Activated CD4-positive, CD25-positive, alpha-beta regulatory T cell treated with anti-CD3 and anti-CD28 coated beads, Interleukin-2, amount 50 U/mL, for 24 hours (primary cell): ENCODE results near the gene MAML2.

Experiments
- ATAC-seq, 2 donors: fragments of 150-1000 bp; cut with Tn5 transposase; one replicate each; pipeline ENCODE4 v1.10.0; 2021; ENCODE audit warnings: mild to moderate bottlenecking in 1 of 2, moderate library complexity in 1 of 2

The MAML2 gene

DNA sequence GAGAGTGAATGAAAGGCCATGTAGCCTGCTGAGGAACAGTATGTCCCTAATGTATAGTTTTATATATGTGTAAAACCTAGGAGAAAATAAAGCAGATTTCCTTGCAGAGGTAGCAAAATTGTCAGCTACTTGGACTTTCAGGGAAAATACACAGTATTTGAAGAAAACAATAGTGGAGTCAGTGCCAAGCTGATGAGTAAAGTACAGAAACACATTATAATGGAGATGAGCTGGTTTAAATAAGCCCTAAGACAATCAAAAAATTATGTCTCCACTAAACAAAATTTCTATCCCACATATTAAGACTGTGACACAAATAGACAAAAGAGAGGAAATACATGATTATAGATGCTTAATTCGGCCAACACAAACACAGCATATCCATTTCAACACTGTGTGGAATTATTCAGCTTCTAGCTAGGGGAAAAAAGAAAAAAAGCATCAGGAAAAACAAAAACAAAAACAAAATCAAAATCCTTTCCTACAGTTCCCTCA is 75.9 kb downstream of the MAML2 start:
- no peak for ATAC-seq

DNA sequence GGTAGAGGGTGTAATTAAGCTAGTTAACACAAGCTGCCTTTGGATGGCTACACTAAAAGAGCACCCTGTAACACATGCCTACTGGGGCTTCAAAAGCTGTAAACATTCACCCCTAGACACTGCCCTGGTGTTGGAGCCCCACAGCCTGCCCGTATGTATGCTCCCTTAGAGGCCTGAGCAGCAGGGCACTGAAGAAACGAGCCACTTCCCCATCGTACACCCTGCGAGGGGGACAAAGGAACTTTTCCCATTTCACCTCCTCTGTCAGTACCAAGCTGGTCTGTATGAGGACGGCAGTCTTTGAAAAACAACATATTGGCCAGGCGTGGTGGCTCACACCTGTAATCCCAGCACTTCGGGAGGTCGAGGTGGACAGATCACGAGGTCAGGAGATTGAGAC is 77.0 kb downstream of the MAML2 start:
- no peak for ATAC-seq

DNA sequence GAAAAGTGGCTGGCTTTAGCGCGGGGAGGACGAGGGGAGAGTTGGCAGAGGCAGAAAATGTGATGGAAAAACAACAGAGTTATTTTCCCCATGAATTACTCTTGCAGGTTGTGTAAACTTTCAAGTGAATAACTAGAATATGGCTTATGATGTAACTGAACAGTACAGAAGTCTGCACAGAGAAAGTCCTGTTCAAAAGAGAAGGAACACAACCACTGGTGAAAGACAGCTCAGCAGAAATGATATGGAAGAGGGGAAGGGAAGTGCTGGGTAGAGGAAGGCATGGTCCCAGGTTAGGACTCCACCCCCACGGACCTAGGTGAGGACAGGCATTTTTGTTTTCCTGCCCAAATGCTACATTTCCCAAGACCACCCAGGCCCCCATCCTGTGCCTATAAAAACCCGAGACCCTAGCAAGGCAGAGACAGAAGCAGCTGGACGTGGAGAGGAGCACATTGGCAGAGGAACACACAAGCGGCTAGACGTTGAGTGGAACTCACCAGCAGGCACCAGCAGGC is 77.7 kb downstream of the MAML2 start:
- ATAC-seq = no peak

DNA sequence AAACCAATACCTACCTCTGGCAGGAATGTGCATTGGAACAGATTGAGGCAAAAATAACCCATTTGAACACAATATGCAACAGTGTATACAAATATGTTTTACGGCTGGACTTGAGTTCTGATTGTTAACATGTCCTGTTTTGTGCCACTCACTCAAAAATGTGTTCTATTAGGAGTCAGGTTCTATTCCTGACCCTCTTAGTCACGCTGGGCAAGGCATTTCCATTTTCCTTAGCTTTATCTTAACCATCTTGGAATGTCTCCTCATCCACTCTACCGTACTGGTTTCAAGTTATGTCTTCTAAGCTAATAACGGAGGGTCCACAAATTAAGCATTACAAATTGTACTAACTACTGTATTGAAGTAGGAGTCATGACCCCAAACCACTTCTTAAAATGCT is 78.6 kb downstream of the MAML2 start:
- no peak for ATAC-seq

DNA sequence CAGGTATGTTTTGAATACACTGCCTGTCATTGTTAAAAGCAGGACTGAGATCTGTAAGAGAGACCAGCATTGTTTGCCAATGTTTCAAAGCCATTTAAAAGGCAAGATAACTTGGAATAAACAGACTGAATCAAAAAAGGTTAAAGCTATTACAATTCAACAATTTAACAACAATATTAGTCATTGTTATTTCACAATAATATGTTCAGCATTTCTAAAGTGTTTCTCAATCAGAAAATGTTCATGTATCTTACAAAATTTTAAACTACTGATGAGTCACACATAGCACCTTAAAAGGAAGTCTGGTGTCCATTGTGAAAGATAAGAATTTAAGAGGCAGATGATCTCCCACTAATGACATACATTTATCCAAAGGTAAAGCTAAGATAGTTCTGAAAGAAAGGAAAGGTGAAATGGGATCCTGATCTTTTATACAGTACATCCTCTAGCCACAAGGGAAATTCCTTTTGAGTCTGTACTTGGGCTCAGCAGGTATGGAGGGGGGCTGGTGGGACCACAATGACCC is 79.7 kb downstream of the MAML2 start:
- peak in 1 of 2 donors; percentile 18 for ATAC-seq

DNA sequence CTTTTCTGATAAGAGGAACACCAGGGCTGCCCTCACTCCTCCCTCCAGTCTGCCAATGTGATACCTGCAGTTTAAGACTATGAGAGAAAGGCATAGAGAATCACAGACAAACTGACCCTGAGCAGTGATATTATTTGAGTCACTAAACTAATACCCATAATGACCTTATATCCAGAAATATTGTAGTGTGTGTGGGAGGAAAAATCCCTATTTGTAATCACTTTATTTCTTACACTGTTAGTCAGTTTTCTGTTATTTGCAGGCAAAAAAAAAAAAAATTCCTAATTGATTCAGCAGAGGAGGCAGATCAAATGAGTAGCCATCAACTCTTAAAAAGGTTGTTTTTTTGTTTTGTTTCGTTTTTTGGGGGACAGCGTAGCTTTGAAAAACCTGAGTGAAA is 82.5 kb downstream of the MAML2 start:
- ATAC-seq = no peak

DNA sequence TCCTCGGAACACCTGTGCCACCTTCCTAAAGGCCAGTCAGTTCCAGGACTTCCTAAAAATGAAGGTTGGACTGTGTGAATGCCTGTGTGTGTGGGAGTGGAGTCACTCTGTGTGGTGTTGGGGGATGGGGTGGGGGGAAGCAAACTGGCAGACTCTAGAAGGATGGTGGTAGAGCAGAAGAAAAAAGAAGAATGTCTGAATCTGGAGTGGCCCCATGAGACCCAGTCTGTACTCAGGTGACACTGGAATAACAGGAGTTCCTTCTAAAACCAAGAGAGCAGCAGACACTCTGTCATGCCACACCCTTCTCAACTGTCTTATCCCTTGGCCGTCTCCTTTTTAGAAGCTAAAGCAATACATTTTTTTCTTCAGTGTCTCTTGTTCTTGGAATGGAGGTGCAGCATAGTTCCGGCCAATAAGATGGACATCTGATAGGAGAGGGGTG is 82.9 kb downstream of the MAML2 start:
- ATAC-seq = no peak

DNA sequence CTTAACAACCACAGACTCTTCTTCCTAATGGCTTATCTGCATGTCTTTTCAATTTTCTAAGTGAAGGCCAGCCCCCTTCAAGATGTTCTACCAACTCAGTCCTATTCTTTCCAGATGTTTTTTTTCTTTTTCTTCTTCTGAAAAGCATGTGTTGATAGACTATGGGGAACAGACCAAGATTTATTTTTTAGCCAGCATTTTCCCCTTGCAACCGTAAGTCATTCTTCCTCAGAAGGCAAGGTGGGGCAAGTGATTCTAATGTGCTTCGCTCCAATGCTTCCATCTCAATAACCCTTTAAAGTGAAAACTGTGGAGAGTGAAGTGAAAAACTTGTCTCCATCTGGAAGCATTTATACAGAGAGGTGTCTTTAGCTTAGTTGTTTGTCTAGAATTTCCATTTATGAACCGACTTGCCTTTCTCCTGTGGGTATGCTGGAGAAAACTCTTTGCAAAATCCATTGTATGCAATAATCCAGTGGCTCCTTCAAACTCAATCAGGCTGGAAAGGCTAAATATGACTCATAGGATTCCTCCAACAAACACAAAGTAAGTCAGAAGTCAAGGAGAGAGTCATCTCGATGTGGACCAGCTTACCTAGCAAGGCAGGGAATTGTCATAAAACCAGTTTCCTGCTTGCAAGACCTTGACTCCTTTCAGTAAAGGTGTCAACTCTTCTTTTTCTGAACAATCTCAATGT is 83.7 kb downstream of the MAML2 start:
- ATAC-seq = no peak

DNA sequence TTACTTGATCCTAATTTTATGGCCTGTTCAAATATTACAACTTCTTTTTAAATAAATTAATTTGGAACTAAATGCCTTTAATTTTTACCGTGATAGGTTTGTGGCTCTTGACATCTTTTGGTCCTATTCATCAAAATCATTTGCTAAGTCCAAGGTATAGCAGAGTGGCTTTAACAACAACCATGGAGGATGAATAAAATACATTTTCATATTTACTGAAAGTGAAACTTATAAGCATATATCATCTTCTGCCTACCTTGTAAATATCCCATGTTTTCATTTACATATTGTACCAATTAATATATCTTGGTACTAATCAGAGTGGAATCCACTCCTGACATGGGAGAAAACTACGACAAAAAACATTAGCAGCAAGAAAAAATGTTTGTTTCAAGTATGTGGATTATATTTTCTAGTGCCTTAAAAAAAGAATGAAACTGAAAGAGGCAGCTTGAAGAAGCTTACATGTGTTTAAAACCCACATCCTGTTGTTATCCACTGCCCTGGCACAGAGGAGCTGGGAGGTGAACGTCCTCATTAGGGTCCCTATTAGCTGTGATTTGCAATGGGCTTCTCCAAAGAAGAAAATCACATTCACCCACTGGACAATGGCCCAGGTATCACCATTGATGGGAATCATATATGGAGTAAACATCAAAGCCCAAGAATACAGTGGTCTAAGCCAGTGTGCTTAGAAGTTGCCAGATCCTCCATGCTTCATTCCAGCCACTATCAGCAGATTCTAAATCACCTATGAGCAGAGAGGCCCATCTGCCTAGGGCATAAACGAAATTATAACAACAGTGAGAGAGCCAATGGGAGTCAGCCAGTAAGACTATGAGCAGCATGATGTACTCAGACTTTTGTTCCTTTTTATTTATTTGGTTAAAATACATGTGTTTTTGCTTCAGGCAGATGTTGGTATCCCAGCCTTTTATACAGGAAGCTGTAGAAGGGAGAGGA is 84.7 kb downstream of the MAML2 start:
- ATAC-seq = peak; percentile 71 to 81

DNA sequence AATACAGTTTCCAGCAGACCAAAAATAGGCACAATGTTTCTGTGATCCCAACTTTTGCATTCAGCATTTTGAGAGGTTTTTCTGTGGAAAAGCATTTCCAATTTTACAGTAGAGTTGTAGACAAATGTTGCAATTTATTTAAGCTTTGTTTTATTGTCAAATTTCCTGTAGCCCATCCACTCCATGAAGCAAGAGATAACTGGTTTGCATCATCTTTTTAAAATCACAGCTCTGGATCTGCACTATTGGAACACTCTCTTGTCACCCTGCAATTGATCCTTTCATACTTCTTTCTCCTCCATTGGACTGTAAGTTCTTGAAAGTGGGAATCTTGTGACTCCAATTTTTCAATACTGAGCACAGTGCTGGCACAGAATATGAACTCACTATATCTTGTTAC is 86.0 kb downstream of the MAML2 start:
- ATAC-seq = no peak

DNA sequence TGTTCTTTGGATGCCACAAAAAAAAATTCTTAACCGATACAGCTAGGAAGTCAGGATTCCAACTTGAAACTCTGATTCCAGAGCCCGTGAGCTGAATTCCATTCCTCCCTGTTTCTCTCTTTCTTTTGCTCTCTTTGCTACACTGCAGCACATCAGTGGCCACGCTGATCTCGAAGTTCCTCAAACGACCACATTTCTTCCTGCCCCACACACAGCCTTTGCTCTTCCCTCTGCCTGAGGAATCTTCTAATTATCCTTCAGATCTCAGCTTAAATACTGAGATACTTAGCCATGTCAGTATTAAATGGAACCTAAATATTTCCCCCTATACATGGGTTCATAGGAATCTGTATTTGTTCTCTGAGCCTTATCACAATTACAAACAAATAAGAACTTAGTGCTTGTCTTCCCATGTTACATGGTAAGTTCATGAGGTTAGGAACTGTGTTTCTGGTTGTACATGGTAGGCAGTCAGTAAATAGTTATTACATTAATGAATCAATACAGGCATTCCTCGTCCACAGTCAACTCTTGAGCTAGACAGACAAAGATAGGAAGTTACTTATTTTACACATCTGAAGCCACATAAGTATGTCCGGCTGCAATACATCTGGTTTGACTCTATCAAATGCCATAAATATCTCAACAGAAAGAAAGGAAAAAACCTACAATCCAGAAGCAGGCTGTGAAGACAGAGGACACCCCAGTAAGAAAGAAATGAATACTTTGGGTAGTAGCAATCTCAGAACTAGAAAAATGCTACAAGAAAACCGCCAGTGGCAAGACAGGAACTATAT is 86.6 kb downstream of the MAML2 start:
- ATAC-seq = no peak

DNA sequence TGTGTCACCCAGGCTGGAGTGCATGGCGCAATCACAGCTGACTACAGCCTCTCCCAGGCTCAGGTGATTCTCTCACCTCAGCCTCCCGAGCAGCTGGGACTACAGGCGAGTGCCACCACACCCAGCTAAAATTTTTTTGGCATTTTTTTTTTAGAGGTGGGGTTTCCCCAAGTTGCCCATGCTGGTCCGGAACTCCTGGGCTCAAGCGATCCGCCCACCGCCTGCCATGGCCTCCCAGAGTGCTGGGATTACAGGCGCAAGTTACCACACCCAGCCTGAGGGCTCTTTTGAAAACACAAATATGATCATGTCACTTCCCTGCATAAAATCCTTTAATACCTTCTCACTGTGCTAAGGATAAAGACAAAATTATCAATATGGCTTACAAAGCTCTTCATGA is 88.1 kb downstream of the MAML2 start:
- ATAC-seq = no peak

DNA sequence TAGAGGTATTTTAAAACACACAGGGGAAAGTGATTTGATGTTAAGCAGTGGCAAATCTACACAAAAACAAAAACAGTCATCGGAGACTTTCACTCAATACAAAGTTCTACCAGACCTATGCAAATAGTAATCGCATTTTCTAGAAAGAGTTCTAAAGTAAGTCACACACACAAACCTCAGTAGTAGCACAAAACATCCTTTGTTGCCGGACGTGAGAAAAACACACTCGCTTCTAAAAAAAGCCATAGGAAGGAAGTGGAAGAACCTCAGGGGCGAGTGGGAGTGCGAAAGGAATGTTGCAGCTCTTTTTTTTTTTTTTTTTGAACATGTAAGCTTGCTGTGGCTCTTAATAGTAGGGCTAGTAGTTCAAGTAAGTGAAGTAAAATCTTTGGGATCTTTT is 88.9 kb downstream of the MAML2 start:
- peak in 1 of 2 donors; percentile 37 for ATAC-seq

DNA sequence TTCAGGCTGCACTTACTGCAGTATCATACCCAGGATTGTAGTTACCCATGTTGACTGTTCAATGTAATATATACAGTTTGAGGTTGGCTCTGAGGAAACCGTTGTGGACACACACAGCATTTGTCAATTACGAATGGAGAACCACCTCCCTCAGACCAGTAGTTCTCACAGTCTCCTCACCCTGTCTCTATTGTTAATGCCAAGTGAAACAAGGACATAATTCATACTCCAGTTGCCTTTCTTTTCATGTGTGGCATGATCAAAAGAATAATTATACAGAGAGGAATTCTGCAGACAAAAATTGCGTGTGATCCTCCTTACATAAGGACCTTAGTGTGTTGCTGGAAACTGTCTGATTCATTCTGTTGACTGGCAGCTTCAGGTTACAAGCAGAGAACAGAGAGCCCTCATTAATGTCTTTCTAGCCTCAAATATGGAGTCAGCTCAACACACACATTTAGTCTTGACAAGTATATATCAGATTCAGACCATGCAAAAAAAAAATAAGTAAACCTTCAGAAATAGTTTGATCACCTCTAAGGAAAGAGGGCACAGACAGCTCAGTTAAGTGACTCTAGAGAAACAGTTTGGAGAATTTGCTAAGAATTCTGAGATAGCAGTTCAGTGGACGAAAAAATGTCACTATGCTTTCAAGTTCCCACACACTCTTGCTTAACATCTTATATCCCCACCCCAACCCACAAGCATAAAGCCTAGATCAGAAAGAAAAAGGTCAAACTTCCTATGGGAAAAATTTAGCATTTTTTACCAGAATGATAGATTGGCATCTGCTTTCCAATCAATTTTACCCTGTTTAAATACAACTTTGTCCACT is 96.1 kb downstream of the MAML2 start:
- peak; percentile 19 to 42 for ATAC-seq

DNA sequence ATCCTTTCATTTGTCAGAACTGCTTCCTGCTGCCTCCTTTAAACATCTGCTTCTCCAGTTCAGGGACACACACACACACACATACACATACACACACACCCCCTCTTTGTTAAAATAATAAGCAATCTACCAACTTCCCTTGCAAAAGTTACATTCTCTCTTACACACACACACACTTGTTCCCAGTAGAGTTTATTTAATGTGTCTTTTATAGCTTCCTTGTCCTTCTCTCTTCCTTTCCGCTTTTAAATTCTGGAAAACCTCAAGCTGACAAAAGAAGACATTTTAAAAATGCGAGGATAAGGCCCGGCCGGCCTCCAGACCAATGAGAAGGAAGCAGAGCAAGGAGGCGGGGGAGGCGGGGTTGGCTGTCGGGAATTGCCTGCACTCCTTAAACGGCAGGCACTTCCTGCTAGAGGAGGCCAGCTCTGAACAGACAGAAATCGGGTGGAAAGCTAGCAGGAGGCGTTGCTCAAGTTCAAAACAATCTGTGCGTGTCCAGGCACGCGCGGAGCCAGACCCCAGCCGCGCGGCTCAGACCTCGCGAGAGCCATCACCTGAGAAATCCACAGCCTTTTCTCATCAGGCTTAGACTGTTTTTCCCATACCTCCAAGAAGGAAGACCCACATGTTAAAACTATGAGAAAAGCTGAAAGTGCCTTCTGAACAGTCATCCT is 99.9 kb downstream of the MAML2 start:
- peak; percentile 85 to 87 for ATAC-seq

DNA sequence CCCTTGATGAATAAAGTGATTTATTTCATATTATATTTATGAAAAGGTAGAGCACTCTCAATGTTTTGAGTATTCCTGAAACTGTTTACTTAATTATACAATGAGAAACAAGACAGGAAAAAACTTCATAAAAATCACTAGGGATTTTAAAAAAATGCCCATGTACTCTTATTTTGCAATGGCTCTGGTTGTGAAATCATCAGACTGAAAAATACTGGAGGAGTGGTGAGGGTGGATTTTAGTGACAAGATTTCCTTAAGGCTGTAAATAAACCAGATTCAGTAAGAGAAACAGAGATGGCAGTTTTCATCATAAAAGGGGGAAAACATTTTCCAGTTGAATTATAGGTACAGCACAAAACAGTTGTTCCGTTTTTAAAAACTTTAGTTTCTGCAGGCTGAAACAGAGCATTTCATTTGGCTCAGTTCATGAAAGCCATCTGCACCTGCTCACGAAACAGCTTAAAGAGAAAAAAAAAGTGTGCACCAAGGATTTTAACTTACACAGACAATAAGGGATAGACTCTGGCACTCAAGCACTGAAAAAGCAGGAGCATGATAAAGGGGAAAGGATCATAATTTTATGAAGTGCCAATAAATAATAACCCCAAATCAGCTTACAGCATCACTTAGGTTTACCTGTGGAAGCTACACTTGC is 100.7 kb downstream of the MAML2 start:
- no peak for ATAC-seq

DNA sequence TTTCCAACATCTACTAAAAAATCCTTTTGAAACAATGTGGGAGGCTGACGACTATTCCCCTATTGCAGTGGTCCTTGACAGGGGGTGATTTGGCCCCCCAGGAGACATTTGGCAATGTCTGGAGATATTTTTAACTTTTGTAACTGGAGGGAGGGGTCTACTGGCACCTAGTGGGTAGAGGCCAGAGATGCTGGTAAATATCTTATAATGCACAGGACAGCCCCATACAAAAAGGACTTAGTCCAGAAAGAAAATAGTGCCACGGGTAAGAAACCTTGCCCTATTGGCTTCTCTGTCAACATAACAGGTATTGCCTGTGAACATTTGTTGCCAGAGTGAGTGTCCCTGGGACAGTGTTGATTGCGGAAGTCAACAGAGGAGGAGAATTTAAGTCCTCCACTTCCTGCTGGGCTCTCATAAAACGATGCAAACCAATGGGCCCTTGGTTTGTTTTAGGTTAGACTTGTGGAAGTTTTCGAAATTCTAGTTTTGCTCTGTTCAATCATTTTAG is 101.6 kb downstream of the MAML2 start:
- no peak for ATAC-seq

DNA sequence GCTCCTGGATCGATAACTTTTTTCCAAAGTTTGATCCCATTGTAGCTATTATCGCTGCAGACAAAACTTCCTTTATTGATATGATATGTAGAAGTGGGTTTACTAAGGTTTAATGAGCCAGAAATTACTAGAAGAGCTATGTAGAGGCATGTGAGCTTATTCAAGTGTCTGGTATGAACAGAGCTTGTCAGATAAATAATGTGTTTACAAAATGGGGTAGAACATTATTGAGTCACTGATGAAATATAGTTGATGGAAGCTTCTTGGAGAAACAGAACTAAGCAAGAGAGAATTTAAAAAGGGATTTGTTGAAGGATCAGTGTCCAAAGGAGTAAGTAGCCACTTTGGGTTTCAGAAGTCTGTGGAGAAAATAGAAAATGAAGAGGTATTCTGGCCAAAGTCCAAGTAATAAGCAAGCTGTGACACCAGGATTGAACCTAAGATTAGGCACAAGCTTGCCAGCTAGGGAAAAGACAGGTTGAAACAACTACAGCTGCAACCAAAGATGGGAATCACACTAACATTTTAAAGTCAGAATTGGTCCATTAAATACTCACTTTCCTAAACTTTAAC is 104.3 kb downstream of the MAML2 start:
- ATAC-seq = no peak

DNA sequence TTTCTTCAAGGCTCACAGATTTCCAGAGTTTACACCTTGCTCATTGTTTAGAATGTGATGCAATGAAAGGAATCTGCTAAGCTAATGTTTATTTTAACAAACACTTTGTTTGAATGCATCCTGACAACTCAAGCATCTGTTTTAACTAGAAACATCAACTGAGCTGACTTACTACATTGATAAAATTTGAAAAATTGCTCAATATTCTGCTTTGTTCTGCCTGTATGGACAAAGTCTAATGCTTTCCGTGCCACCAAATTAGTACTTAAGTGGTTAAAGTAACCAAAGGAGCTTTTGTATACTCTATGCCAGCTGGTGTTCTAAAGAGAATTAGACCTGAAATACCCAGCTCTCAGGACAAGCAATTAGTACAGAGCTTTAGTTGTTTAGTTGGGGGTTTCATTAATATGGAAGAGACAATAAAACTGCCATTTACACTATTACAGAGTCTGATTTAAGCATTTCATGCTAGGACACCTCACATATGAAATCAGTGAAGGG is 105.2 kb downstream of the MAML2 start:
- ATAC-seq = no peak
